GM18502 (cell line): ENCODE measurements around the gene TTC39C.
A peak's percentile ranks its signal among the peaks of the same experiment; 100 is the strongest.
"Not testable (repeated sequence)": the region's sequence is repeated elsewhere in the genome, so short reads cannot be mapped to it uniquely, and the experiment has no call there.

Experiments used
- ATAC-seq: cut with Tn5 transposase; IDR thresholded peaks from one replicate; pipeline ENCODE4 v1.9.1; 2021; ENCODE audit warnings: mild to moderate bottlenecking; ENCODE audit not compliant: unreplicated experiment, poor library complexity

Gene TTC39C

GRCh38 chr18:24118750-24119577 lies 104.4 kb downstream of the TTC39C start:
- peak; percentile 85 for ATAC-seq

- ATAC-seq, result no peak
Measured at GRCh38 chr18:24120676-24121075, 106.1 kb downstream of the TTC39C start.

GRCh38 chr18:24121625-24122024 lies 107.1 kb downstream of the TTC39C start:
- ATAC-seq, result no peak

GRCh38 chr18:24126155-24126961 lies 111.8 kb downstream of the TTC39C start:
- no peak for ATAC-seq

GRCh38 chr18:24127735-24128134 lies 113.2 kb downstream of the TTC39C start:
- ATAC-seq, result no peak

- no peak for ATAC-seq
Measured at GRCh38 chr18:24128700-24129099, 114.1 kb downstream of the TTC39C start.

GRCh38 chr18:24130494-24130893 lies 115.9 kb downstream of the TTC39C start:
- ATAC-seq, result no peak

GRCh38 chr18:24136967-24137373 lies 122.4 kb downstream of the TTC39C start:
- no peak for ATAC-seq

GRCh38 chr18:24138409-24138788 lies 123.8 kb downstream of the TTC39C start:
- peak; percentile 18 for ATAC-seq

GRCh38 chr18:24138789-24139616 lies 124.4 kb downstream of the TTC39C start, which contains the start of gene CABYR:
TSS of gene CABYR (plus strand) at chr18:24139062. CDS start at chr18:24143115, 4,053 bp downstream.
- ATAC-seq, result peak; percentile 96

- no peak for ATAC-seq
Measured at GRCh38 chr18:24140697-24141096, 126.1 kb downstream of the TTC39C start.

- no peak for ATAC-seq
Measured at GRCh38 chr18:24142376-24142775, 127.8 kb downstream of the TTC39C start.

- not testable (repeated sequence) for ATAC-seq
Measured at GRCh38 chr18:24149591-24149990, 135.0 kb downstream of the TTC39C start.

- no peak for ATAC-seq
Measured at GRCh38 chr18:24153397-24153796, 138.8 kb downstream of the TTC39C start.

- ATAC-seq, result no peak
Measured at GRCh38 chr18:24157855-24158254, 143.3 kb downstream of the TTC39C start.

GRCh38 chr18:24160086-24160485 lies 145.5 kb downstream of the TTC39C start:
- no peak for ATAC-seq

- no peak for ATAC-seq
Measured at GRCh38 chr18:24161304-24161703, 146.8 kb downstream of the TTC39C start.

- ATAC-seq, result no peak
Measured at GRCh38 chr18:24168496-24168895, 153.9 kb downstream of the TTC39C start.

GRCh38 chr18:24170360-24170759 lies 155.8 kb downstream of the TTC39C start:
- ATAC-seq, result no peak

GRCh38 chr18:24173997-24174396 lies 159.4 kb downstream of the TTC39C start:
- no peak for ATAC-seq
